ENCODE measurements around the gene PGM1.
A peak's percentile ranks its signal among the peaks of the same experiment; 100 is the strongest.

The PGM1 gene

DNA sequence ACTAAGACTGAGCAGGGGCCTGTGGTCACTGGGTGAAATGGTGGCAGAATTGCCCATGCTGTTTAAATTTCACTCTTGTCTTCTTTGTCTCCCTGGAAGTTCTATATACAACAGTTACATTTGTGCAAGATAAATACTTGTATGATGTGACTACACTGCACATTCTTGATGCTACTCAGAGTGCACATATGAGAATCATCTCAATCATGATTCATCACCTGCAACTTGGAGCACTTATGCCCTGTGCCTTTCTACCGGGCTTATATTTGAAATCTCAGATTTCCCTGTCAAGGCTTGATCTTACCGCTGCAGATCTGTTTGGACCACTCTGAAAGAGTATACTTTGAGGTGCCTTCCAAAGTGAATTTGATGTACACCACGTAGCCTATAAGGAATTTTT is 10.6 kb downstream of the PGM1 start:
- no peaks in the 10 kb centered on the region for H3K27me3 ChIP-seq
- H3K9me3 ChIP-seq, result no peaks in the 10 kb centered on the region
- no peak for DNase-seq
- no peaks in the 10 kb centered on the region for H3K36me3 ChIP-seq
- no peaks in the 10 kb centered on the region for H3K4me1 ChIP-seq
- H3K4me3 ChIP-seq (ENCODE audit: low read depth, low read length), result no peak overlapping the region
- TF ChIP-seq, protein P1, sequence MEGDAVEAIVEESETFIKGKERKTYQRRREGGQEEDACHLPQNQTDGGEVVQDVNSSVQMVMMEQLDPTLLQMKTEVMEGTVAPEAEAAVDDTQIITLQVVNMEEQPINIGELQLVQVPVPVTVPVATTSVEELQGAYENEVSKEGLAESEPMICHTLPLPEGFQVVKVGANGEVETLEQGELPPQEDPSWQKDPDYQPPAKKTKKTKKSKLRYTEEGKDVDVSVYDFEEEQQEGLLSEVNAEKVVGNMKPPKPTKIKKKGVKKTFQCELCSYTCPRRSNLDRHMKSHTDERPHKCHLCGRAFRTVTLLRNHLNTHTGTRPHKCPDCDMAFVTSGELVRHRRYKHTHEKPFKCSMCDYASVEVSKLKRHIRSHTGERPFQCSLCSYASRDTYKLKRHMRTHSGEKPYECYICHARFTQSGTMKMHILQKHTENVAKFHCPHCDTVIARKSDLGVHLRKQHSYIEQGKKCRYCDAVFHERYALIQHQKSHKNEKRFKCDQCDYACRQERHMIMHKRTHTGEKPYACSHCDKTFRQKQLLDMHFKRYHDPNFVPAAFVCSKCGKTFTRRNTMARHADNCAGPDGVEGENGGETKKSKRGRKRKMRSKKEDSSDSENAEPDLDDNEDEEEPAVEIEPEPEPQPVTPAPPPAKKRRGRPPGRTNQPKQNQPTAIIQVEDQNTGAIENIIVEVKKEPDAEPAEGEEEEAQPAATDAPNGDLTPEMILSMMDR (IDR thresholded peaks at IDR 0.05; ENCODE audit: low read depth, low read length), result no peak

DNA sequence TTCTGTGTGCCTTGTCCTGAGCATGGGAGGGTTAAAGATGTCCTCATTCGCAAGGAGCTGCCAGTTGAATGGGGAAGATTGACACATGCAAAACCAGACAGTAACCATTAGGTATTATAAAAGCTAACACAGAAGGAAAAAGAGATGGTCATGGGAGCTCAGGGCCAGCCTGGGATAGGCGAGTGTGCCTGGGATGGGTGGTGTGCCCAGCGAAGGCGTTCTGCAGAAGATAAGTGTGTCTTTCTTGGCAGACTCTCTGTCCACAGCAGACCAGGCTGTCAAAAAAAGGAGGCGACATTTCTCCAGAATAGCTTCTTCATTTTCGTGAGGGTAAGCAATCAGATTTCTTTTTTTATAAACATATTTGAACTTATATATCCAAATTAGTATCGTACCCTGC is 14.1 kb downstream of the PGM1 start:
- Histone ChIP-seq H3K36me3 (no peaks in the 10 kb centered on the region), H3K4me1 (no peaks in the 10 kb centered on the region), H3K4me3 (ENCODE audit: low read depth, low read length) (no peak overlapping the region), H3K9me3 (no peaks in the 10 kb centered on the region), H3K27me3 (no peaks in the 10 kb centered on the region)
- TF ChIP-seq, protein P1 (IDR thresholded peaks at IDR 0.05; ENCODE audit: low read depth, low read length), result no peak
- no peak for DNase-seq

DNA sequence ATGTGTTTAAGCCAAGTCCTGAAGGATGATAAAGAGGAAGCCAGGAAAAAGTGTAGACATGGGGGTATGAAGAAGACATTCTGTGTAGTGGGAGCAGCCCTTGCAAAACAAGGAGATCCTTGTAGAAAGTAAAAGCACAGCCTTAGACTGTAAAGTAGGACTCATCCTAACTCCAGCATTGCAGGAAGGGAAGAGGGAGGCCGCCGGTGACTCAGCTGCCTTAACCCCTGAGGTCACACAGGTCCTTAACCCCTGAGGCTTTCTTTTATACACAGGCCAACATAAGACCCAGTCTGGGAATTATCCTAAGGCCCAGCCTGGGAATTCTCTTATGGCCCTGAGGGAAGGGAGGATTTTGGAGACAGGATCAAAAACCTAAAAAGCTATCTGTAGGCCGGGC is 18.0 kb downstream of the PGM1 start:
- Histone ChIP-seq H3K27me3 (no peaks in the 10 kb centered on the region), H3K4me1 (no peaks in the 10 kb centered on the region), H3K9me3 (no peaks in the 10 kb centered on the region), H3K36me3 (no peaks in the 10 kb centered on the region), H3K4me3 (ENCODE audit: low read depth, low read length) (no peak overlapping the region)
- DNase-seq, result no peak
- TF ChIP-seq, protein P1 (IDR thresholded peaks at IDR 0.05; ENCODE audit: low read depth, low read length), result no peak

DNA sequence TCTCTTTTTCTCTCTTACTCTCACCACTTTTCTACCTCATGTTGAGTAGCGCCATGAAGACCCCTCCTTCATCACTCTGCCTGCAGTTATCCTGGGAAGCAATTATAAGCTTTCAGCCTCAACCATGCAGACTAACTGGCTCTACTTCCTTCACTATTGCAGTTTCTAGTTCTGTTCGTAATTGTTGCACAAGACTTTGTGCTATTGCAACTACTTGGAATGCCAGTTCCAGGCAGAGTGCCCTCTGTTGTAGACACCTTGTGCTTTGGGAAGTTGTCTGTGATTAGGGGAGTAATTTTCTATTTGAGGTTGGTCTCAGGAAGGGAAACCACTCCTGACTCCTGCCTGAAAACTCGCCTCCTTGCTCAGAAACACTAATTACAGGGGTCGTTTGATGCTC is 19.4 kb downstream of the PGM1 start:
- no peaks in the 10 kb centered on the region for H3K27me3 ChIP-seq
- no peaks in the 10 kb centered on the region for H3K9me3 ChIP-seq
- no peaks in the 10 kb centered on the region for H3K36me3 ChIP-seq
- TF ChIP-seq, protein P1 (IDR thresholded peaks at IDR 0.05; ENCODE audit: low read depth, low read length), result no peak
- no peak for DNase-seq
- H3K4me3 ChIP-seq (ENCODE audit: low read depth, low read length), result no peak overlapping the region
- no peaks in the 10 kb centered on the region for H3K4me1 ChIP-seq

DNA sequence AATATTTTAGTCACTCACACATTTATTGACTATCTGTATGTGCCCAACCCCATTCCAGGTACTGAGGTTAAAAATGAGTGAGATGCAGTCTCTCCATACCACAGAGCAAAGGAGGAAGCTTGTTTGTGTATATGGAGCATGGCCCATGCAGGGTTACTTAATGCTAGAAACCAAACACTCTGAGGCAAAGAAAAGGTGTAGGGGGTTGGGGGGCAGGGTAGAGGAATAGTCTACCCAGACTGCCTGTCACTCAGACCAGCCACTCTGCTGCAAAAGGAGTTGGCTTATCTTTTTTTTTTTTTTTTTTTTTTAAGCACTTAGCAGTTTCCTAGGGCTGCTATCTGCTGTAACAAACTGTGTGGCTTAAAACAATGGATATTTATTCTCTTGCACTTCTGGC is 19.8 kb downstream of the PGM1 start:
- DNase-seq, result no peak
- no peaks in the 10 kb centered on the region for H3K4me1 ChIP-seq
- H3K4me3 ChIP-seq (ENCODE audit: low read depth, low read length), result no peak overlapping the region
- H3K27me3 ChIP-seq, result no peaks in the 10 kb centered on the region
- TF ChIP-seq, protein P1 (IDR thresholded peaks at IDR 0.05; ENCODE audit: low read depth, low read length), result no peak
- no peaks in the 10 kb centered on the region for H3K9me3 ChIP-seq
- H3K36me3 ChIP-seq, result no peaks in the 10 kb centered on the region

DNA sequence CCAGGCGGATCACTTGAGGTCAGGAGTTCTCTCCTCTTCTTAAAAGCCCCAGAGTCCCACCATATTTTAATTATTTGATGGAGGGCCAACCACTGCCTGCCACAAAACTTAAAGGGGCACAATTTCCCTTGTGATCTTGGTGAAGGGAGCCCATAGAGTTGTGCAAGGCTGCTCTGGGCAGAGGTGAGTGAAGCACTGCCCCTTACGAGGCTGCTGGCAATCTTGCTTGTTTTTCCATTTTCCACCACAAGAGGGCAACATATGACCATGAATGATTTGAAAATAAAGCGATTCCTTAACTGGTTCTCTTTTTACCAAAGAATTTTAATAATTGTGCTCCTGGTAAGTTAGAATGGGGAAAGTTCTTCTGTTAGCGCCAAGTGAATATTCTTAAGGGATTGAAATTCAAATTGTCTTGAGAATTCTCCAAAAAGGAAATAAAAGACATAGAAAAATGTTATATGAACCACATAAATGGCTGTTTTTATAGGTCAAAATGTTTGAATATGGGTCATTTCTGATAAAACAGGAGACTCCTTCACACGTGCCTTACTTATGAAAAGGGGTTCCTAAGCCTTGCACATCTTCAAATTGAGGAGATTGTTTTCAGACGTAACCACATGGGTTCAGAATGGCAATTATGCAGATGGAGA is 22.7 kb downstream of the PGM1 start:
- H3K4me3 ChIP-seq (ENCODE audit: low read depth, low read length), result no peak overlapping the region
- H3K9me3 ChIP-seq, result no peaks in the 10 kb centered on the region
- DNase-seq, result peak; percentile 35
- no peaks in the 10 kb centered on the region for H3K4me1 ChIP-seq
- TF ChIP-seq, protein P1 (IDR thresholded peaks at IDR 0.05; ENCODE audit: low read depth, low read length), result peak; percentile 52
- no peaks in the 10 kb centered on the region for H3K27me3 ChIP-seq
- no peaks in the 10 kb centered on the region for H3K36me3 ChIP-seq

Measured in BE2C (cell line).